ENCODE results near the gene ZBTB42.

Gene ZBTB42

DNA sequence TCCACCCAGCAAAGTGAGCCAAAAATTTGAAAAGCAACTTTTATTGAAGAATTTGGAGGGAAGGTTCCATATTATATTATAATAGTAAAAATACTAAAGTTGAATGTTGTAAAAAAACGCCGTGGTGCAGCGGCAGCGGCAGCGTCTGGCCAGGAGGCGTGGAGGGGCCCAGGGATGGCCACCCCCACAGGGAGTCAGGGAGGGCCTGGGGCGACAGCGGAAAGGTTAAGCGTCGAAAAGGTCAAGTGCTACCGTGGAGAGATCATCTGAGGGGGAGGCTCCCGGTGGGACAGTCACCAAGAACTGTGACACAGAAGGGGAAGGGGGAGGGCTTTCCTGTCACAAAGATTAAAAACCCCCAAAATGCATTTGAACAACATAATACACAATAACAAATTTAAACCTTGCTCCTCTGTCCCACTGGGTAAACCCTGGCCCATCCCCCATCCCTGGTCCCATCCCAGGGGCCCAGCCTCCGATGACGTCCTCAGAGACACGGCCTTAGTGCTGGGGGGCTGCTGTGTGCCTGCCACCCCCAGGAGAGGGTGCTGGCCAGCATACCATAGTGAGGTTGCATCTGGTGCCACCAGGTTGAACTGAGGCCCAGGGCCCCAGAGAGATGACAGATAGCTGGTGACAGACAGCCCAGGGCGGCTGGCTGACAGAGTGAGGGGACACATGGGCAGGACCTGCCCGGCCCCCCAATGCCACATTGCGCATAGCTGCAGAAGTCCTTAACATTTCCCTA lies 31.4 kb upstream of the ZBTB42 start:
- no peak for DNase-seq (ENCODE audit: low spot score)

DNA sequence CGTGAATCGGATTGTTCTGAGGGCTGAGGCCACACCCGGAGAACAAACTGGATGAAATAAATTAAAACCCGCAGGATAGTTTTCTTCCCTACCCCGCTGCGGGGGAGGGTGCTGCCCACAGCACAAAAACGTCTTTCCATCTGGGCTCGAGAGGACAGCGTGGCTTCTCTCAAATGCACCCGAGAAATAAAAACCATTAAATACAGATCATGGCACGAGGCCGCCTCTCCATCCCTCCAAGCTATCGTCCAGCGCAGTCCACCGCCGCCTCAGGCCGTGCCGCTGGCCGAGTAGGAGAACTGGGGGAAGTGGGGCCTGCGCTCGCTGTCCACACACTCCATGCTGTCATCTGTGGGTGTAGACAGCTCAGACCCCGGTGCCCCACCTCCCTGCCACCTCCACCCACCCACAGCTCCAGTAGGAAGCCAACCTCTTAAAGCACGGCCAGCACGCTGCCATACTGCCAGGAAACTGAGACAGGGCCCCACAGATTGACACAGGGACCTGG lies 30.8 kb upstream of the ZBTB42 start:
- no peak for DNase-seq (ENCODE audit: low spot score)

DNA sequence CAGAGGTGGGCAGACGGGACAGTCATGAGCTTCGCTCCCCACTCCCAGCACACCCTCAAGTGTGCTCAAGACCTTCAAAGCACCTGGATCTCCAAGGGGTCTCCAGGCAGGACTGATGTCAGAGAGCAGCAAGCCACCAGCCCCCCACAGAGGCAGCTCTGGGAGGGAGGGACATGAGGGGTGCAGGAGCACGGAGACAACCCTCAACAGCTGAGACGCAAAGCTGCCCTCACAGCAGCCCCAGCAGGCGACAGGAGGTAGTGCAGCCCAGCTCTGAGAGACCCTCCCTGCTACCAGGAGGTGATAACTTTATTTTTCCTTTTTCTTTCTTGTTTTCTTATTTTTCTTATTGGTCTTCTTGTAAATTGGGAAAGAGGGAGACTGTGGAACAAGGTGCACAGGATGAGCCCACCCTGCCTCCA lies 30.0 kb upstream of the ZBTB42 start:
- DNase-seq (ENCODE audit: low spot score), result no peak

GRCh38 chr14:104771374-104771773 lies 29.5 kb upstream of the ZBTB42 start:
- no peak for DNase-seq (ENCODE audit: low spot score)

DNA sequence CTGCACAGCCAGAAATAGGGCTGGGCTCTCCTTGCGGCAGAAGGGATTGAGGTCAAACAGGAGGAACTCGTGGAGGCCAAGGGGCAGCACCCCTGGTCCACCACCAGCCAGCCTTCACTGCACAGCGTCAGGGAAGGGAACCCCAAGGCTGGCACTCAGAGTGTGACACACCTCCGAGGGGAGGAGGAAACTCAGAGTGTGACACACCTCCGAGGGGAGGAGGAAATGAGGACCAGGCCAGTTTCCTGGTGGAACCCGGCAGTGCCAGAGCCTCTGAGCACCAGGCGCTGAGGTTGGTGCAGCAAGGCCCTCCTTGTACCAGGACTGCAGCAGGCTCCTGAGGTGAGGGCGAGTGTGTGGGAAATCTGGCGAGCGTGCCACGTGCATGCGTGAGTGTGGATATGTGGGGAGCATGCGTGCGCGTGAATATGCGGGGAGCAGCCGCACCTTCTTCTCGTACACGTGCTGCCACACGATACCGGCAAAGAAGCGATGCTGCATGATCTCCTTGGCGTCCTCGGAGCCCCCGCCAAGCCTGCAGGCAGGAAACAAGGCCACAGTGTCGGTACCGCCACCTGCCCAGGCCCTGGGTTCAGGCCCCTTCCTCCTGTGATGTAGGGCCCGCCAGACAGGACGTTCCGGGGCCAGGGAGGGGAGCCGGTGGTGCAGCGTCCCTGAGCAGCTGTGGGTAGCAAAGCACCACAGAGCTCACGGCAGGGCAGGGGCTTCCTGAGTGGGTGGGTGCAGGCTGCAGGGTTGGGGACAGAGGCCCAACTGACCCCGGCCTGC lies 28.8 kb upstream of the ZBTB42 start:
- DNase-seq (ENCODE audit: low spot score), result no peak

- DNase-seq (ENCODE audit: low spot score), result no peak
Measured at GRCh38 chr14:104772707-104773504, 28.0 kb upstream of the ZBTB42 start.

DNA sequence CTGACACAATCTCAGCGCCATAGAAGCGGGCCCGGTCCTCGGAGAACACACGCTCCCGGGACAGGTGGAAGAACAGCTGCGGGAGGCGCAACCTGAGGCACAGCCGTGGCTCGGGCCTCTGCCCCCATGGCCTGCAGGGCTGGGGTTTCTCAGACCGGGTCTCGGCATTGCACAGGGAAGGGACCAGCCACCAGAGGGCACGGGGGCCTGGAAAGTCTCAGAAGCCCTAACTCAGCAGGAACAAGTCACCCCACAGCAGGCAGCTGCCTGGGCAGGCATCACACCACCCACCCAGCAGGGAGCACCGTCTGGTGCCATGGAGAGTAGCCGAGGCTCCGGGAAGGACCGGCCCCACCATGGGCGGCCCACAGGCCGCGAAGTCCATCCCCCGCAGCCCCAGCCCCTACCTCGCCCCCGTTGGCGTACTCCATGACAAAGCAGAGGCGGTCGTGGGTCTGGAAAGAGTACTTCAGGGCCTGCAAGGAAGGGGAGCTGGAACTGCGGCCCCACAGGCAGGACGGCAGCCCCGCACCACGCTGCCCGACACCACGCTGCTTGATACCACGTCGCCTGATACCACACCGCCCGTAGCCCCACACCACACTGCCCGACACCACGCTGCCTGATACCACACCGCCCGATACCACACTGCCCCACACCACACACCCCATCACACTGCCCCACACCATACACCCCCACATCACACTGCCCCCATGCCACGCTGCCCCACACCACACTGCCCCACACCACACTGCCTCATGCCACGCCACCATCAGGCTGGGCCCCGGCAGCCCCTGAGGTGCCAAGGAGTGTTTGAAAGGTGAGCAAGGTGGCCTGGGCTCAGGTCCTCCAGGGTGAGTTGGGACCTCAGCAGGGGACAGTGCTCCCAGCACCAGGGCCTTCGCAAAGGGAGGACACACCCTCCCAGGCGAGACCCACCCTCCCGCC lies 27.1 kb upstream of the ZBTB42 start:
- DNase-seq (ENCODE audit: low spot score), result no peak

GRCh38 chr14:104774453-104775072 lies 26.3 kb upstream of the ZBTB42 start:
- DNase-seq (ENCODE audit: low spot score), result no peak

DNA sequence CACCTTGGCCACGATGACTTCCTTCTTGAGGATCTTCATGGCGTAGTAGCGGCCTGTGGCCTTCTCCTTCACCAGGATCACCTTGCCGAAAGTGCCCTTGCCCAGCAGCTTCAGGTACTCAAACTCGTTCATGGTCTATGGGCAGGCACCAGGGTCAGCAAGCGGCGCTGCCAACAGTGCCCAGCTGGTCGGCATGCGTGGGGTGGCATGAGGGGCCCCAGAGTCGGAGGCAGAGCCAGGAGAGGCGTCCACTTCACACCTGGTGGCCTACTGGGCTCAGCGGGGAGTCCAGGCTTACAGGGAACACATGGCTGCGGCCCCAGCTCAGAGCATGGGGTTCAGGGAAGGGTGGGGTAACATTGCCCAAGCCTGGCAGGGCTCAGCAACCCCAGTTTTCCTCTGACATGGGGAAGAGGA lies 25.8 kb upstream of the ZBTB42 start:
- no peak for DNase-seq (ENCODE audit: low spot score)

DNA sequence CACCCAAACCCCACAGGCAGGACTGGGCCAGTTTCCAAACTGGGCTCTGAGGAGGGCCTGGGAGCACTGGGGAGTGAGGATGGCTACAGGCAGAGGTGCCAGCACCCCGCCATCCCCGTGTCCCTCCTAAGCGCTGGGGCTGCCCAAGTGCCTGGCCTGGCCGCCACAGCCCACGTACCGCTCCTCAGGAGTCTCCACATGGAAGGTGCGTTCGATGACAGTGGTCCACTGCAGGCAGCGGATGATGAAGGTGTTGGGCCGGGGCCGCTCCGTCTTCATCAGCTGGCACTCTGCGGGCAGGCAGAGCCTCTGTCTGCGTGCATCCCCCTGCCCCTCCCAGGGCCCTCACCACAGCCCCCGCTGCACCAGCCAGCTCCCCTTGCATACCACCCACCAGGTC lies 24.4 kb upstream of the ZBTB42 start:
- no peak for DNase-seq (ENCODE audit: low spot score)

DNA sequence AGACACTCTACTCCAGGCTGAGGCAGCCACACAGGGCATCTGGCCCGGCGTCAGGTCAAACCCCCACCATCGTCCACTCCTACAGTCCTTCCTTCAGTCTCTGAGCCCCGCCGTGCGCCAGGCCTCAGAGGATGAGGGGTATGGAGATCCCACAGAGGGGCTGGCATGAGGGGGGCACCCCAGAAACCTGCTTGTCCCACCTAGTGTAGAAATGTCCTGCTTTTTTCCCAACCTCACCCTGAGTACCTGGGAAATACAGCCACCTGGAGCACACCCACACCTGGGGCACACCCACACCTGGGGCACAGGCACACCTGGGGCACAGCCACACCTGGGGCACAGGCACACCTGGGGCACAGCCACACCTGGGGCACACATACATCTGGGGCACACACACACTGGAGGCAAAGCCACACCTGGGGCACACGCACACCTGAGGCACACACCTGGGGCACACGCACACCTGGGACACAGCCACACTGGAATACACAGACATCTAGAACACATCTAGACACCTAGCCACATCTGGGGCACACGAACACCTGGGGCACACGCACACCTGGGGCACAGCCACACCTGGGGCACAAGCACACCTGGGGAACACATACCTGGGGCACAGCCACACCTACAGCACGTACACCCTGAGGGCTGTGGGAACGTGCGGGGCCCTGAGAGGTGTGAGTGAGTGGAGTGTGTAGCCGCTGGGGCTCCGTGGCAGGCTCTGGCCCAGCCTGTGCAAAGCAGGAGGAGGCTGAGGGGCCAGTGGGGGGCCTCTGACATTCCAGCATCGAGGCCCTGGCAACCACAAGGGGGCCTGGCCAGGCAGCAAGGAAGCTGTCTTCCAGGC lies 23.7 kb upstream of the ZBTB42 start:
- no peak for DNase-seq (ENCODE audit: low spot score)

GRCh38 chr14:104777808-104778249 lies 23.1 kb upstream of the ZBTB42 start:
- DNase-seq (ENCODE audit: low spot score), result no peak

DNA sequence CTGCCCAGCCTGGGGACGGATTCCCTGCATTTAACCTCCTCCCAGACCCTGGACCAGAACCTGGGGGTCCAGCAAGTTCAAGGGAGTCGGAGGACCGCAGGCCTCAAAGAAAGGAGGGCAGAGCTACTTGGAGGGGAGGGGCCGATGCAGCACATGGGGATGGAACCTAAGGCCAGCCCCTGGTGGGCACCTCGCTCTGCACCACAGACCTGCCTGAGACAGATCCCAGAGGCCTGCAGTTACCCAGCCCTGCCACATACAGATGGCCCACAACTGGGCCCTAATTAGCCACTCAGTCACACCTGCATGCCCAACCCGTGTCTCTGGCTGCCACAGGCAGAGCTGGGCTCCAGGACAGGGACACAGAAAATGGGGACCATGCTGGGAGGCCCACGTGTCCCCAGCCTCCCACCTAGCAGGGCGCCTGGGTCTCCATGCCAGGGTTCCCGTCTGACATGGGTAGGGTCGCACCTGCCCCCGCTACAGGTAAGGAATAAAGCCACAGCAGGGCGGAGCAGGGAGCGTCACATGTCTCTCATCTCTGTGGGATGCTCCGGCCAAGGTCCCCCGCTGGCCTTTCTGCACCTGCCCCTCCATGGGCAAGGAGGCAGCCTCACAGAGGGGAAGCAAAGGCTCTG lies 22.1 kb upstream of the ZBTB42 start:
- no peak for DNase-seq (ENCODE audit: low spot score)

- DNase-seq (ENCODE audit: low spot score), result no peak
Measured at GRCh38 chr14:104779776-104780512, 21.0 kb upstream of the ZBTB42 start.

- no peak for DNase-seq (ENCODE audit: low spot score)
Measured at GRCh38 chr14:104780513-104781030, 20.3 kb upstream of the ZBTB42 start.

GRCh38 chr14:104781271-104782077 lies 19.4 kb upstream of the ZBTB42 start:
- no peak for DNase-seq (ENCODE audit: low spot score)

- DNase-seq (ENCODE audit: low spot score), result no peak
Measured at GRCh38 chr14:104782086-104782807, 18.7 kb upstream of the ZBTB42 start.
